Umbilical cord (tissue), 2 donors: Measurements from ENCODE around the gene KCNIP1. TPM values are rescaled to one million over a fixed set of nuclear protein-coding genes. Genes with fewer than 3 reads are reported as not detected.
"Not testable (repeated sequence)": the region's sequence is repeated elsewhere in the genome, so short reads cannot be mapped to it uniquely, and the experiment has no call there.

Source experiments
- DNase-seq: peaks from one replicate; pipeline ENCODE4 v3.0.0-alpha.2; 2015; ENCODE audit warnings: low spot score
- total RNA-seq: library from RNA; depleted of rRNA; stranded (reverse); fragments of >200 nt; gene quantifications from one replicate; pipeline ENCODE4 v1.2.3, GENCODE V29; 2014; ENCODE audit warnings: low replicate concordance; ENCODE audit not compliant: insufficient read depth

KCNIP1 gene
- total RNA-seq, 1 donor from 2014 or later = 2.9 TPM

- no peak for DNase-seq
Measured at GRCh38 chr5:170536525-170536924, 32.7 kb downstream of the KCNIP1 start.

- DNase-seq = no peak
Measured at GRCh38 chr5:170537451-170538095, 33.8 kb downstream of the KCNIP1 start.

GRCh38 chr5:170538096-170538465 is 34.3 kb downstream of the KCNIP1 start:
- DNase-seq = no peak

- DNase-seq = no peak
Measured at GRCh38 chr5:170538696-170539586, 35.1 kb downstream of the KCNIP1 start.

GRCh38 chr5:170540271-170540670 is 36.5 kb downstream of the KCNIP1 start:
- DNase-seq = no peak

- DNase-seq = no peak
Measured at GRCh38 chr5:170541146-170541769, 37.4 kb downstream of the KCNIP1 start.

- DNase-seq = no peak
Measured at GRCh38 chr5:170542691-170543293, 39.0 kb downstream of the KCNIP1 start.

- no peak for DNase-seq
Measured at GRCh38 chr5:170545313-170545712, 41.5 kb downstream of the KCNIP1 start.

GRCh38 chr5:170545811-170546210 is 42.0 kb downstream of the KCNIP1 start:
- DNase-seq = no peak

GRCh38 chr5:170546282-170546681 is 42.5 kb downstream of the KCNIP1 start:
- no peak for DNase-seq

GRCh38 chr5:170550382-170550781 is 46.6 kb downstream of the KCNIP1 start:
- DNase-seq = not testable (repeated sequence)

- no peak for DNase-seq
Measured at GRCh38 chr5:170551076-170551475, 47.3 kb downstream of the KCNIP1 start.

- DNase-seq = no peak
Measured at GRCh38 chr5:170551622-170552021, 47.8 kb downstream of the KCNIP1 start.

GRCh38 chr5:170552621-170553115 is 48.8 kb downstream of the KCNIP1 start:
- DNase-seq = peak; percentile 99

- no peak for DNase-seq
Measured at GRCh38 chr5:170553218-170553617, 49.4 kb downstream of the KCNIP1 start.

GRCh38 chr5:170554521-170555267 is 50.9 kb downstream of the KCNIP1 start:
- peak; percentile 97 for DNase-seq

- DNase-seq = no peak
Measured at GRCh38 chr5:170557314-170557713, 53.5 kb downstream of the KCNIP1 start.

GRCh38 chr5:170559296-170559695 is 55.5 kb downstream of the KCNIP1 start:
- no peak for DNase-seq

- no peak for DNase-seq
Measured at GRCh38 chr5:170560938-170561337, 57.1 kb downstream of the KCNIP1 start.

- DNase-seq = no peak
Measured at GRCh38 chr5:170562166-170562874, 58.5 kb downstream of the KCNIP1 start.

GRCh38 chr5:170562875-170563228 is 59.0 kb downstream of the KCNIP1 start:
- no peak for DNase-seq
